Osteocyte (in vitro differentiated cells): Measurements from ENCODE around the gene FGF14. TPM values are rescaled to one million over a fixed set of nuclear protein-coding genes. Genes with fewer than 3 reads are reported as not detected.

ENCODE experiments used
- DNase-seq: peaks from one replicate; pipeline ENCODE4 v3.0.0; 2021; ENCODE audit warnings: mixed read lengths; ENCODE audit not compliant: unreplicated experiment; ENCODE audit errors: extremely low spot score
- H3K27ac Mint-ChIP-seq: one replicate; pipeline ENCODE4 v1.8.0; 2021; ENCODE audit warnings: mild to moderate bottlenecking, mixed read lengths; ENCODE audit not compliant: unreplicated experiment
- H3K27me3 Mint-ChIP-seq: one replicate; pipeline ENCODE4 v1.8.0; 2021; ENCODE audit warnings: mixed read lengths; ENCODE audit not compliant: unreplicated experiment
- H3K36me3 Mint-ChIP-seq: one replicate; pipeline ENCODE4 v1.8.0; 2021; ENCODE audit warnings: mixed read lengths; ENCODE audit not compliant: unreplicated experiment
- H3K4me1 Mint-ChIP-seq: one replicate; pipeline ENCODE4 v1.8.0; 2021; ENCODE audit warnings: mixed read lengths; ENCODE audit not compliant: unreplicated experiment
- H3K4me3 Mint-ChIP-seq: one replicate; pipeline ENCODE4 v1.8.0; 2021; ENCODE audit warnings: mild to moderate bottlenecking, moderate library complexity, mixed read lengths; ENCODE audit not compliant: unreplicated experiment
- H3K9me3 Mint-ChIP-seq: one replicate; pipeline ENCODE4 v1.8.0; 2021; ENCODE audit warnings: mixed read lengths; ENCODE audit not compliant: unreplicated experiment
- microRNA-seq: library from miRNA; unstranded; fragments of <30 nt; microRNA quantifications from one replicate; pipeline ENCODE4 v1.1.0, GENCODE V29; 2020; ENCODE audit not compliant: unreplicated experiment
- total RNA-seq: library from RNA; stranded (reverse); gene quantifications from 2 replicates; pipeline ENCODE4 v1.2.1, GENCODE V29; 2021
- TF ChIP-seq, protein P1 (sequence below): fragments of 200-600 bp; sonication (generic); IDR thresholded peaks from 2 replicates; pipeline ENCODE4 v1.5.0; 2021; ENCODE audit warnings: antibody characterized with exemption, mild to moderate bottlenecking, moderate library complexity

Gene FGF14
- total RNA-seq, 1 donor from 2014 or later, result 0.24 TPM

DNA sequence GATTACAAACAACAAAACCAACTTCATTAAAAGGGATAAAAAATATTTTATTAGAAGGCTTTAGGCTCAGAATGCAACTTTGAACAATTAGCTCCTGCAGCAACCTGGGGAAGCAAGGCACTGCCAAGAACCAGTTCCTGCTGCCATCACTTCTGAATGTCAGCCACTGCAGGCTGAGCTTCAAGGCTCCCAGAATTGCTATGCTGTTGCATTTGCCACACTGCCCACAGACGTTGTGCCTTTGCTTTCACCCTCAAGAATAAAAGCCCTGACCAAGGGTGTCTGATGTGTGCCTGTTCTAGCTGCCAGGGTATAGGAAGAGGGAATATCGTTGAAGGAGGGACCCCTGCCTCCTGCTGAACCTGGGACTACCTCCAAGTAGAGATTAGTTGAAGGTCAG, 711.0 kb downstream of the FGF14 start:
- H3K27ac Mint-ChIP-seq, result no peak overlapping the region
- no peak for DNase-seq
- TF ChIP-seq, protein P1, sequence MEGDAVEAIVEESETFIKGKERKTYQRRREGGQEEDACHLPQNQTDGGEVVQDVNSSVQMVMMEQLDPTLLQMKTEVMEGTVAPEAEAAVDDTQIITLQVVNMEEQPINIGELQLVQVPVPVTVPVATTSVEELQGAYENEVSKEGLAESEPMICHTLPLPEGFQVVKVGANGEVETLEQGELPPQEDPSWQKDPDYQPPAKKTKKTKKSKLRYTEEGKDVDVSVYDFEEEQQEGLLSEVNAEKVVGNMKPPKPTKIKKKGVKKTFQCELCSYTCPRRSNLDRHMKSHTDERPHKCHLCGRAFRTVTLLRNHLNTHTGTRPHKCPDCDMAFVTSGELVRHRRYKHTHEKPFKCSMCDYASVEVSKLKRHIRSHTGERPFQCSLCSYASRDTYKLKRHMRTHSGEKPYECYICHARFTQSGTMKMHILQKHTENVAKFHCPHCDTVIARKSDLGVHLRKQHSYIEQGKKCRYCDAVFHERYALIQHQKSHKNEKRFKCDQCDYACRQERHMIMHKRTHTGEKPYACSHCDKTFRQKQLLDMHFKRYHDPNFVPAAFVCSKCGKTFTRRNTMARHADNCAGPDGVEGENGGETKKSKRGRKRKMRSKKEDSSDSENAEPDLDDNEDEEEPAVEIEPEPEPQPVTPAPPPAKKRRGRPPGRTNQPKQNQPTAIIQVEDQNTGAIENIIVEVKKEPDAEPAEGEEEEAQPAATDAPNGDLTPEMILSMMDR, result no peak
- no peak overlapping the region for H3K4me3 Mint-ChIP-seq
- peaks cover 26% of the 10 kb centered on the region for H3K4me1 Mint-ChIP-seq
- H3K27me3 Mint-ChIP-seq, result no peaks in the 10 kb centered on the region
- peaks cover 57% of the 10 kb centered on the region for H3K36me3 Mint-ChIP-seq
- H3K9me3 Mint-ChIP-seq, result no peaks in the 10 kb centered on the region

DNA sequence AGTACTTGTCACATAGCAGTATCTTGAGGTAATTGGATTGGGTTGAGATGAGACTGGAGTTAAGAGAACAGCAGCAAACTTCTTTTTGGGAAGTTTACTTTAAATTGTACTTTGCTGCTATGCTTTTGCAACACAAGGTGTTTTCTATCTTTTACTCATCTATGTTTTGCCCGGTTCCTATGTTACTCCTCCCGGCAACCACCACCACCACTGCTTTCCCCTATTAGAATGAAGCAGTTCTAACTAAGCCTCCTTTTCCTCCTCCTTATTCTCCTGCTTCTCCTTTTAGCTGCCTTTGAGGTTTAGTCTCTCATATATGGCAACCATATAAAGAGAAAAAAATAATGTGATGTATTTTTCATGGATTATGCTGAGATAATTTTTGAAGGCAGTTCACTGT, 715.8 kb downstream of the FGF14 start:
- Mint-ChIP-seq H3K4me1 (peaks cover 66% of the 10 kb centered on the region), H3K27ac (peak overlapping the region; percentile 31), H3K4me3 (no peak overlapping the region), H3K36me3 (peaks cover 25% of the 10 kb centered on the region), H3K9me3 (no peaks in the 10 kb centered on the region), H3K27me3 (no peaks in the 10 kb centered on the region)
- no peak for DNase-seq
- TF ChIP-seq, protein P1, result no peak

- DNase-seq, result no peak
- peak overlapping the region; percentile 45 for H3K27ac Mint-ChIP-seq
- H3K4me3 Mint-ChIP-seq, result no peak overlapping the region
- H3K9me3 Mint-ChIP-seq, result no peaks in the 10 kb centered on the region
- H3K4me1 Mint-ChIP-seq, result peaks cover 56% of the 10 kb centered on the region
- TF ChIP-seq, protein P1, result no peak
- no peaks in the 10 kb centered on the region for H3K27me3 Mint-ChIP-seq
- peaks cover 21% of the 10 kb centered on the region for H3K36me3 Mint-ChIP-seq
Observed at GRCh38 chr13:101681834-101682233, 720.0 kb downstream of the FGF14 start.

- peaks cover 44% of the 10 kb centered on the region for H3K36me3 Mint-ChIP-seq
- no peak overlapping the region for H3K4me3 Mint-ChIP-seq
- peaks cover 36% of the 10 kb centered on the region for H3K4me1 Mint-ChIP-seq
- DNase-seq, result no peak
- H3K9me3 Mint-ChIP-seq, result peaks cover 8% of the 10 kb centered on the region
- no peaks in the 10 kb centered on the region for H3K27me3 Mint-ChIP-seq
- TF ChIP-seq, protein P1, result no peak
- H3K27ac Mint-ChIP-seq, result no peak overlapping the region
Observed at GRCh38 chr13:101673360-101674105, 728.3 kb downstream of the FGF14 start.

DNA sequence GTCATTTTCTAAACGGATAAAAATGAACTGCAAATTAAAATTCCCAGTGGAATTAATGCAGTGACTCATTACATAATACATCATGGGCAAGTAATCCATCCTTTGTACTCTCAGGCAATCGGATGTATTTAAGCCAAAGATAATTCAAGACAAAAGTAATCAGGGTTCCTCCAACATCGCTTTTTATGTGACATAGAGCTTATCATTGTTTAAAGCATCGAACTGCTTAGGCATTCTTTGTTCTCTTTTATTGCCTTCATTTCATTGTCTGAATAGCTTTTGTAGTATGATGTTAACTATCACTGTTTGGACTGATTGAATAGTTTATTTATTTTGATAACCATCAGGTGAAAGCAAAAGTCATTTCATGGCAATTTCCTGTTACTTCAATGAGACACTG, 740.0 kb downstream of the FGF14 start:
- TF ChIP-seq, protein P1, result no peak
- Mint-ChIP-seq H3K36me3 (peaks cover 39% of the 10 kb centered on the region), H3K27ac (peak overlapping the region; percentile 57), H3K4me1 (peaks cover 49% of the 10 kb centered on the region), H3K4me3 (no peak overlapping the region), H3K27me3 (no peaks in the 10 kb centered on the region), H3K9me3 (no peaks in the 10 kb centered on the region)
- DNase-seq, result no peak

Small RNAs within 50 kb of the gene (microRNA-seq; reads per million reads assigned to microRNA genes)
- not detected for gene MIR2681
- gene MIR4705, result not detected

Other genes with a start within 250 kb of the FGF14 start
- gene TPP2, start 194.9 kb upstream of the FGF14 start, total RNA-seq, result 44.9 and 47.5 TPM in 2 replicates